CD4-positive, CD25-positive, alpha-beta regulatory T cell (primary cell): Measurements from ENCODE around the gene THY1. TPM values are rescaled to one million over a fixed set of nuclear protein-coding genes. Genes with fewer than 3 reads are reported as not detected.
"Not testable (repeated sequence)": the region's sequence is repeated elsewhere in the genome, so short reads cannot be mapped to it uniquely, and the experiment has no call there.

Experiments used
- ATAC-seq, 2 donors: fragments of 150-1000 bp; cut with Tn5 transposase; one replicate each; pipeline ENCODE4 v1.10.0; 2021; ENCODE audit warnings: low read depth in 2 of 2, moderate number of reproducible peaks in 2 of 2, moderate library complexity in 1 of 2
- DNase-seq, 3 donors: peaks; one replicate each; pipeline versions ENCODE4 v3.0.0 to v3.0.0-alpha.2; 2012 to 2022; ENCODE audit warnings: mixed read lengths in 1 of 3
- H3K27ac ChIP-seq: one replicate; pipeline ENCODE4 v1.7.0; 2013; ENCODE audit warnings: mild to moderate bottlenecking, low read length; ENCODE audit not compliant: insufficient read depth, poor library complexity, severe bottlenecking
- H3K27me3 ChIP-seq: one replicate; pipeline ENCODE4 v1.7.0; 2013; ENCODE audit warnings: low read length; ENCODE audit not compliant: control insufficient read depth, insufficient read depth
- H3K36me3 ChIP-seq: one replicate; pipeline ENCODE4 v1.7.0; 2013; ENCODE audit warnings: mild to moderate bottlenecking, low read length, moderate library complexity; ENCODE audit not compliant: control insufficient read depth, insufficient read depth
- H3K4me1 ChIP-seq: 2 replicates; pipeline ENCODE4 v1.7.0; 2013; ENCODE audit warnings: mild to moderate bottlenecking, low read length; ENCODE audit not compliant: insufficient read depth, control insufficient read depth, poor library complexity, severe bottlenecking
- H3K4me3 ChIP-seq: one replicate; pipeline ENCODE4 v1.7.0; 2013; ENCODE audit warnings: low read depth, mild to moderate bottlenecking, low read length, moderate library complexity
- H3K9me3 ChIP-seq, 2 experiments: 1 replicate in 1 of 2; 2 replicates in 1 of 2; pipeline ENCODE4 v1.7.0; 2013; ENCODE audit warnings: low read length in 2 of 2, mild to moderate bottlenecking in 1 of 2, moderate library complexity in 1 of 2; ENCODE audit not compliant: control insufficient read depth in 2 of 2
- H3K27ac Mint-ChIP-seq, 3 donors: one replicate each; pipeline ENCODE4 v1.8.0; 2020 to 2022; ENCODE audit warnings: mild to moderate bottlenecking in 3 of 3, mixed read lengths in 3 of 3, moderate library complexity in 2 of 3
- H3K27me3 Mint-ChIP-seq: one replicate; pipeline ENCODE4 v1.8.0; 2022; ENCODE audit warnings: mild to moderate bottlenecking, mixed read lengths
- H3K36me3 Mint-ChIP-seq: one replicate; pipeline ENCODE4 v1.8.0; 2020; ENCODE audit warnings: mixed read lengths
- H3K4me1 Mint-ChIP-seq, 4 donors: one replicate each; pipeline ENCODE4 v1.8.0; 2020 to 2022; ENCODE audit warnings: mixed read lengths in 4 of 4, mild to moderate bottlenecking in 1 of 4
- H3K4me3 Mint-ChIP-seq, 4 donors: one replicate each; pipeline ENCODE4 v1.8.0; 2020 to 2022; ENCODE audit warnings: mild to moderate bottlenecking in 4 of 4, mixed read lengths in 4 of 4, moderate library complexity in 3 of 4
- H3K9me3 Mint-ChIP-seq, 7 donors: one replicate each; pipeline ENCODE4 v1.8.0; 2020 to 2022; ENCODE audit warnings: mixed read lengths in 7 of 7, mild to moderate bottlenecking in 3 of 7, moderate library complexity in 2 of 7
- polyA plus RNA-seq, 4 donors: library from polyadenylated mRNA; unstranded; fragments of 300-500 nt; fragmentation: Illumina TruSeq; gene quantifications; one replicate each; pipeline ENCODE4 v1.2.3, GENCODE V29; 2021
- total RNA-seq: library from RNA; stranded (reverse); gene quantifications from one replicate; pipeline ENCODE4 v1.2.3, GENCODE V29; 2022

Gene THY1
- total and polyA plus RNA-seq, 5 donors from 2014 or later = not detected

- no peaks in the 10 kb centered on the region for H3K4me1 ChIP-seq
- no peak overlapping the region for H3K27ac ChIP-seq
- Mint-ChIP-seq H3K27me3 (peaks cover 36% of the 10 kb centered on the region), H3K4me1 (peaks cover 0 to 2% (median 0%) of the 10 kb centered on the region in 4 donors), H3K36me3 (no peaks in the 10 kb centered on the region), H3K4me3 (no peak overlapping the region), H3K9me3 (peaks cover 0 to 8% (median 1%) of the 10 kb centered on the region in 7 donors), H3K27ac (no peak overlapping the region)
- H3K27me3 ChIP-seq = no peaks in the 10 kb centered on the region
- no peak overlapping the region for H3K4me3 ChIP-seq
- H3K9me3 ChIP-seq = peaks cover 1 to 9% of the 10 kb centered on the region in 2 experiments
- no peaks in the 10 kb centered on the region for H3K36me3 ChIP-seq
- DNase-seq = no peak
- no peak for ATAC-seq
Measured at GRCh38 chr11:119460582-119460981, 37.6 kb upstream of the THY1 start.

GRCh38 chr11:119460097-119460496, 37.1 kb upstream of the THY1 start:
- Histone ChIP-seq H3K27ac (no peak overlapping the region), H3K4me3 (no peak overlapping the region), H3K4me1 (no peaks in the 10 kb centered on the region), H3K9me3 (peaks cover 0 to 8% of the 10 kb centered on the region in 2 experiments), H3K27me3 (no peaks in the 10 kb centered on the region), H3K36me3 (no peaks in the 10 kb centered on the region)
- H3K4me1 Mint-ChIP-seq = peaks cover 0 to 2% (median 0%) of the 10 kb centered on the region in 4 donors
- H3K4me3 Mint-ChIP-seq = no peak overlapping the region
- peak overlapping the region in 1 of 3 donors; percentile 7 for H3K27ac Mint-ChIP-seq
- ATAC-seq (no peak), DNase-seq (no peak)
- H3K27me3 Mint-ChIP-seq = peaks cover 35% of the 10 kb centered on the region
- H3K36me3 Mint-ChIP-seq = no peaks in the 10 kb centered on the region
- peaks cover 0 to 6% (median 1%) of the 10 kb centered on the region in 7 donors for H3K9me3 Mint-ChIP-seq

- Mint-ChIP-seq H3K9me3 (peaks cover 0 to 1% (median under 1%) of the 10 kb centered on the region in 7 donors), H3K27ac (peak overlapping the region in 1 of 3 donors; percentile 7), H3K27me3 (peaks cover 28% of the 10 kb centered on the region), H3K4me1 (peaks cover 0 to 2% (median 0%) of the 10 kb centered on the region in 4 donors), H3K36me3 (no peaks in the 10 kb centered on the region), H3K4me3 (peak overlapping the region in 1 of 4 donors; percentile 8)
- no peaks in the 10 kb centered on the region for H3K4me1 ChIP-seq
- DNase-seq (no peak), ATAC-seq (no peak)
- H3K9me3 ChIP-seq = peaks cover 0 to 4% of the 10 kb centered on the region in 2 experiments
- H3K27me3 ChIP-seq = no peaks in the 10 kb centered on the region
- no peak overlapping the region for H3K27ac ChIP-seq
- H3K36me3 ChIP-seq = no peaks in the 10 kb centered on the region
- no peak overlapping the region for H3K4me3 ChIP-seq
Measured at GRCh38 chr11:119459293-119459976, 36.5 kb upstream of the THY1 start.

GRCh38 chr11:119455708-119456107, 32.7 kb upstream of the THY1 start:
- ATAC-seq, H3K36me3 ChIP-seq, DNase-seq, H3K9me3 Mint-ChIP-seq, H3K27ac Mint-ChIP-seq, H3K4me1 ChIP-seq, H3K4me3 Mint-ChIP-seq, H3K9me3 ChIP-seq, H3K27me3 ChIP-seq, H3K36me3 Mint-ChIP-seq, H3K4me1 Mint-ChIP-seq, H3K27ac ChIP-seq, H3K4me3 ChIP-seq: not testable (repeated sequence)
- peaks cover 24% of the 10 kb centered on the region for H3K27me3 Mint-ChIP-seq

GRCh38 chr11:119455241-119455640, 32.3 kb upstream of the THY1 start:
- H3K27me3 Mint-ChIP-seq = peaks cover 24% of the 10 kb centered on the region
- H3K4me3 Mint-ChIP-seq = not testable (repeated sequence)

GRCh38 chr11:119453881-119454280, 30.9 kb upstream of the THY1 start:
- Mint-ChIP-seq H3K4me1 (no peaks in the 10 kb centered on the region), H3K9me3 (peaks cover 0 to 3% (median 0%) of the 10 kb centered on the region in 7 donors), H3K36me3 (no peaks in the 10 kb centered on the region), H3K4me3 (no peak overlapping the region), H3K27me3 (peaks cover 18% of the 10 kb centered on the region), H3K27ac (no peak overlapping the region)
- H3K36me3 ChIP-seq = no peaks in the 10 kb centered on the region
- H3K9me3 ChIP-seq = no peaks in the 10 kb centered on the region
- no peaks in the 10 kb centered on the region for H3K27me3 ChIP-seq
- DNase-seq (no peak), ATAC-seq (no peak)
- H3K27ac ChIP-seq = no peak overlapping the region
- no peak overlapping the region for H3K4me3 ChIP-seq
- H3K4me1 ChIP-seq = no peaks in the 10 kb centered on the region

More at GRCh38 chr11:119455241-119455640, 32.3 kb upstream of the THY1 start:
- not testable (repeated sequence) for ATAC-seq, DNase-seq, H3K27ac ChIP-seq, H3K27me3 ChIP-seq, H3K4me1 Mint-ChIP-seq, H3K9me3 ChIP-seq, H3K9me3 Mint-ChIP-seq, H3K36me3 Mint-ChIP-seq, H3K36me3 ChIP-seq, H3K4me1 ChIP-seq, H3K27ac Mint-ChIP-seq, H3K4me3 ChIP-seq

GRCh38 chr11:119450590-119451326, 27.8 kb upstream of the THY1 start:
- Mint-ChIP-seq H3K4me1 (no peaks in the 10 kb centered on the region), H3K4me3 (no peak overlapping the region), H3K9me3 (peaks cover 0 to 4% (median 0%) of the 10 kb centered on the region in 7 donors), H3K36me3 (no peaks in the 10 kb centered on the region), H3K27me3 (peaks cover 17% of the 10 kb centered on the region), H3K27ac (no peak overlapping the region)
- Histone ChIP-seq H3K4me1 (no peaks in the 10 kb centered on the region), H3K9me3 (no peaks in the 10 kb centered on the region), H3K27ac (no peak overlapping the region), H3K27me3 (no peaks in the 10 kb centered on the region), H3K4me3 (no peak overlapping the region), H3K36me3 (no peaks in the 10 kb centered on the region)
- no peak for DNase-seq
- no peak for ATAC-seq
